Omental fat pad (tissue), 4 donors: ENCODE measurements around the gene CD7. TPM values are rescaled to one million over a fixed set of nuclear protein-coding genes. Genes with fewer than 3 reads are reported as not detected.

Experiments
- ATAC-seq: fragments of 150-250 bp; one replicate; pipeline ENCODE4 v1.9.1; 2016; ENCODE audit warnings: mild to moderate bottlenecking, moderate library complexity; ENCODE audit not compliant: low FRiP score
- DNase-seq: peaks from one replicate; pipeline ENCODE4 v3.0.0-alpha.2; 2019; ENCODE audit warnings: low spot score
- total RNA-seq, 4 donors: library from RNA; depleted of rRNA; stranded (reverse); fragments of >200 nt; gene quantifications; one replicate each; pipeline ENCODE4 v1.1.0, GENCODE V29; 2016
- TF ChIP-seq, protein P1 (sequence below), 3 donors: fragments of 450-650 bp; IDR thresholded peaks; one replicate each; pipeline ENCODE4 v1.5.1; 2016 to 2017; ENCODE audit warnings: antibody characterized with exemption in 3 of 3, mild to moderate bottlenecking in 3 of 3, moderate library complexity in 2 of 3

CD7 gene
- total RNA-seq, 4 donors from 2014 or later, result 1.6 to 8.4 (median 4.2) TPM

DNA sequence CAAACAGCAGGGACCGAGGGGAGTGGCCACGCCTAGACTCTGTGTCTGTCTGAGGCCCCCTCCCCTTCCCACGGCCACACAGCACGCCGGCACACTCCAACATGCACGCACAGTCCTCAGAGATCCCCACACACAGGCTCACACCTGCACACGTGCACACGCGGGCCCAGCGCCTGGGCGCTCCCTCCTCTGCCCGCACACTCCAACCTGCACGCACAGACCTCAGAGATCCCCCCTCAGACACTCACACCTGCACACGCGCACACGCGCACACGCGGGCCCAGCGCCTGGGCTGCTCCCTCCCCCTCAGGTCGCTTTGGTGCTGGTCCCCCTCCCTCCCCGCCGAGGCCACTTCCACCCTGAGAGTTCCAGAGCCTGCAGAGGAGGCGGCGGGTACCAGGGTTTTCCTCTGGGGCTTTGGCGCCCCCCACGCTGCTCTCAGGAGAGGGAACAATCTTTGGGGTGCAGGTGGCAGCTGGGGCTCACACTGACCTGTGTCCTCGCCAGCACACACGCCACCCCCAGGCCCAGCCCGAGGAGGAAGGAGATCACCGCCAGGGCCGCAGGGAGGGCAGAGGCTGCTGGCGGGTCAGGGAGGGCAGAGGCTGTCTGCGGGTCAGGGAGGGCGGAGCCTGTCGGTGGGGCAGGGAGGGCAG is 1.6 kb downstream of the CD7 start:
- ATAC-seq, result peak; percentile 13

DNA sequence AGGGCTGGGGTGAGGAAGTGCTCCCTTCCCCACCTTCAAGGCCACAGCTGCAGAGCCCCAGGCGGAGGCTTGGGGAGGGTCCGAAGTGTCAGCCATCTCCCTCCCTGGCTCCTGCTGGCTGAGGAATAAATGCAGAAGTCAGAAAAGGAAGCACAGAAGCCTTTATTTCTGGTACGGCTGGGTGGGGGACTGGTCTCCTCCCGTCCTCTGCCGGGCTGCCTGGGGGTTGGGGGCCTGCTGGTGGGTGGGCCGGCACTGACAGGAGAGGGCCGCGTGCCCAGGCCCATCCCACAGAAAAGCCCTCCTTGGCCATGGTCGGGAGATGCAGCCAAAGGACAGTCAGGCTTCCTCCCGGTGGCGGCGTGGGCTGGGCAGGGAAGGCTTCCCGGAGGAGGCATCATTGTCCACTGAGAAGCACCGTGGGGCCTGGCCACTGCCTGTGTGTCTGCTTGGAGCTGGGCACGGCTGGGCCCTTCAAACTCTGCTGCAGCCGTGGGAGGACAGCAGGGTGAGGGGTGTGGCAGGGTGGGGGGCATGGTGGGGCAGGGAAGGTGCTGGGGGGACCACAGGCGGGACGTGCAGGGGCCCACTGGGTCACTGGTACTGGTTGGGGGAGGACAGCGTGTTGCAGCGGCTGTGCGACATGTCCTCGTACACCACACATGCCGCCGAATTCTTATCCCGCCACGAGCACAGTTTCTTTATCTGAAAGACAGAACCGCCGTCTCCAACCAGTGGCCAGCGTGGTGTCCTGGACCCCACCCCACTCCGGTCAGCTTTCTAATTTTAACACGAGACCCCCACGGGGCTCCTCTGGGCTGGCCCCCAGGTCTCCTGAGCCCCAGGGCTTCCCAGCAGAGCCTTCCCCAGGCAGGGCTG is 2.4 kb downstream of the CD7 start:
- ATAC-seq, result no peak

More for the DNA sequence above, 1.6 kb downstream of the CD7 start:
- DNase-seq, result no peak
- TF ChIP-seq, protein P1, sequence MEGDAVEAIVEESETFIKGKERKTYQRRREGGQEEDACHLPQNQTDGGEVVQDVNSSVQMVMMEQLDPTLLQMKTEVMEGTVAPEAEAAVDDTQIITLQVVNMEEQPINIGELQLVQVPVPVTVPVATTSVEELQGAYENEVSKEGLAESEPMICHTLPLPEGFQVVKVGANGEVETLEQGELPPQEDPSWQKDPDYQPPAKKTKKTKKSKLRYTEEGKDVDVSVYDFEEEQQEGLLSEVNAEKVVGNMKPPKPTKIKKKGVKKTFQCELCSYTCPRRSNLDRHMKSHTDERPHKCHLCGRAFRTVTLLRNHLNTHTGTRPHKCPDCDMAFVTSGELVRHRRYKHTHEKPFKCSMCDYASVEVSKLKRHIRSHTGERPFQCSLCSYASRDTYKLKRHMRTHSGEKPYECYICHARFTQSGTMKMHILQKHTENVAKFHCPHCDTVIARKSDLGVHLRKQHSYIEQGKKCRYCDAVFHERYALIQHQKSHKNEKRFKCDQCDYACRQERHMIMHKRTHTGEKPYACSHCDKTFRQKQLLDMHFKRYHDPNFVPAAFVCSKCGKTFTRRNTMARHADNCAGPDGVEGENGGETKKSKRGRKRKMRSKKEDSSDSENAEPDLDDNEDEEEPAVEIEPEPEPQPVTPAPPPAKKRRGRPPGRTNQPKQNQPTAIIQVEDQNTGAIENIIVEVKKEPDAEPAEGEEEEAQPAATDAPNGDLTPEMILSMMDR (IDR thresholded peaks at IDR 0.05), result no peak

DNA sequence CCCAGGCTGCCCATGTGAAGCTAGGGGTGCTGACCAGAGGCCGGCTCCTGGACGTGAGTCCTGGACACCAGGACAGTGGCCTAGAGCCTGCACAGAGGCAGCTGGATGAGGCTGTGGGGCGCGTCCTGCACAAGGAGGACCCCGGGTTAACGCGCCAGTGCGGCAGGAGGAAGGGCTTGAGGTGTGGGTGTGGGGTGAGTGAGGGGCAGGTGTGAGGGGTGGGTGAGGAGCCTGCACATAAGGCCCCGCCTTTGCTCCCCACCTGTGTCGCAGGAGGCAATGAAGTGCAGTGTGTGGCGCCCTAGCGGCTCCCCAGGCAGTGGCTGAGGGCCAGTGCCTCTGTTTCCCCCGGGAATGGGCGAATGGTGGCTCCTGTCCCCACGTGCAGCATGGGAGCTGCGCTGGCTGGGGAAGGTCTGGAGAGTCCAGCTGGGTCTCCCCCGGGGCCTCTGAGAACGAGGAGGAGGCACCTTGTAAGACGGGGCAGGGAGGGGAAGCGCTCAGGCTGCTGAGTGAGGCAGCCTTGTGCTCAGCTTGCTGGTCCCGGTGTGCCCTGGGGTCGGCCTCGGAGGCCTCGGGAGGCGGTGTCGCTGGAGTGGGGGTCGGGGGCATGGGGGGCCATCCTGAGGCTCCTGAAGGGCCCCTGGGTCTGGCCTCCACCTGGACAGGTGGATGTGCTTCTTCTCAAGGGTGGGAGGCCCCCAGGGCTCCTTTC is 3.2 kb downstream of the CD7 start:
- TF ChIP-seq, protein P1 (IDR thresholded peaks at IDR 0.05), result no peak
- no peak for ATAC-seq
- no peak for DNase-seq

More for the DNA sequence above, 2.4 kb downstream of the CD7 start:
- no peak for DNase-seq
- TF ChIP-seq, protein P1 (IDR thresholded peaks at IDR 0.05), result no peak

DNA sequence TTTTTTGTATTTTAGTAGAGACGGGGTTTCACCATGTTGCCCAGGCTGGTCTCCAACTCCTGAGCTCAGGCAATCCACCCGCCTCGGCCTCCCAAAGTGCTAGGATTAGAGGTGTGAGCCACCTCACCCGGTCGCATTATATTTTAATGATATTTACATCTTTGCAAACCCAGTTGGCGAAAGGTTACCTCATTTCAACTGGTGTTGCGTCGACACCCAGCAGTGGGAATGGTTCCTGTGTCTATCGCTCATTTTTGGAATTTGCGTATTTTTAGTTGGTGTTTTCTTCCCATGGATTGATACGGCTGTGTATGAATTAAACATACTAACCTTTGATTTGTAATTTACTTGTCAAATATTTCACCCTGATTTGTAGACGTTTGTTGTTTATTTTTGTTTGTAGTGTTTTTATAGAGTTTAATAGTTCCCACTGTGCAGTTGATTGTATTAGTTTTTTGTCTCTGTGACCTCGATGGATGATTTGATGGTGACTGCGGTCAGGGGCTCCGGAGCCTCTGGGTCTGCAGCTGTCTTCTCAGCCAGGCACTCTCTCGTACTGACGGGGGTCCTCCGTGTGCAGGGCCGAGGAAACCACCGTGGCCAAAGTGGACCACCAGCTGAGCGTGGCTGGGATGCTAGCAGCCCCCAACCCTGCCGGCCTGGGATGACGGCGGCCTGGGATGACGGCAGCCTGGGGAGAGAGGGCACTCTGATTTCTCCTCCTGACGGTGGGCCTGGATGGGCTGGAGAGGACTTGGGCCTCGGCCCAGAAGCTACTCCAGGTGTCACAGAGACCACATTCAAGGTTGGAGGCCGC is 4.0 kb downstream of the CD7 start:
- ATAC-seq (no peak), DNase-seq (no peak)
- TF ChIP-seq, protein P1 (IDR thresholded peaks at IDR 0.05), result no peak

DNA sequence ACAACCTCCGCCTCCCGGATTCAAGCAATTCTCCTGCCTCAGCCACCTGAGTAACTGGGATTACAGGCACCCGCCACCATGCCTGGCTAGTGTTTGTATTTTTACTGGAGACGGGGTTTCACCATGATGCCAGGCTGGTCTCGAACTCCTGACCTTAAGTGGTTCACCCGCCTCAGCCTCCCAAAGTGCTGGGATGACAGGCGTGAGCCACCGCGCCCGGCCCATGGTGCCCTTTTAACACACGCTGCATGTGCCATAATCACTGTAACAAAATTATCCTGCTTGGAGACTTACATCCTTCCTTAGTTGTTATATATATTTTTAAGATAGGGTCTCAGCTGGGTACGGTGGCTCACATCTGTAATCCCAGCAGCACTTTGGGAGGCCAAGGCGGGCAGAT is 5.4 kb downstream of the CD7 start:
- ATAC-seq, result no peak
- no peak for DNase-seq

DNA sequence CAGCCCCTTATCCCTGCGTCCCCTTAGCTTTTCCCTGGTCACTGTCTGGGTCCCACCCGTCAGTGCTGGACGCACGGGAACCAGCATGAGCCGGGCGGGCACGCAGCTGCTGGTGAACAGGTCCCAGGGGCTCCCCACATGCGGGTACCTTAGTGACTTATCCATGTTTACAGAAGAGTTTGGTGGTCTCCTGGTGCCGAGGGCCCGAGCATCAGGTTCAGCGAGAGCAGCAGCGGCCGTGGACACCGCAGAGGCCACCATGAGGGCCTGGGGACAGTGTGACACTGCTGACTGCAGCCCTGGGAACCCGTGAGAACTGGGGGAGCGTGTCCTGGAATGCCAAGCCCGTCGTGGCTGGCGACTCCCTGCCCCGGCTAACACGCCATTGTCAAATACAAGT is 6.5 kb downstream of the CD7 start:
- ATAC-seq (no peak), DNase-seq (no peak)
- TF ChIP-seq, protein P1 (IDR thresholded peaks at IDR 0.05), result no peak

More for the DNA sequence above, 5.4 kb downstream of the CD7 start:
- TF ChIP-seq, protein P1 (IDR thresholded peaks at IDR 0.05), result no peak
